ENCODE data around the gene EHMT2.
"Not testable (repeated sequence)": the region's sequence is repeated elsewhere in the genome, so short reads cannot be mapped to it uniquely, and the experiment has no call there.

Gene EHMT2

DNA sequence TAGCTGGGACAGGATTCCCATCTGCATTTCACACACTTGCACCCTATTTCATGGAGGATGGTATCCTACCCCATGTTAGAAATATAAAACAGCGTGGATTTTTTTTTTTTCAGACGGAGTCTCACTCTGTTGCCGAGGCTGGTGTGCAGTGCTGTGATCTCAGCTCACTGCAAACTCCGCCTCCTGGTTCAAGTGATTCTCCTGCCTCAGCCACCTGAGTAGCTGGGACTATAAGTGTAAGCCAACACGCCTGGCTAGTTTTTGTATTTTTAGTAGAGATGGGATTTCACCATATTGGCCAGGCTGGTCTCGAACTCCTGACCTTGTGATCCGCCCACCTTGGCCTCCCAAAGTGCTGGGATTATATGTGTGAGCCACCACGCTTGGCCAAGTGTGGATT, 39.7 kb downstream of the EHMT2 start:
- H3K9me3 Mint-ChIP-seq; ATAC-seq (replicated peaks; ENCODE audit: extremely low read depth, poor library complexity, severe bottlenecking); H3K4me3 Mint-ChIP-seq; H3K27me3 Mint-ChIP-seq; DNase-seq (ENCODE audit: low spot score in 2 of 2): not testable (repeated sequence)
- peaks cover 28% of the 10 kb centered on the region for H3K36me3 Mint-ChIP-seq (ENCODE audit: insufficient read depth)
- H3K4me1 Mint-ChIP-seq: peaks cover 17% of the 10 kb centered on the region
- peak overlapping the region; percentile 44 for H3K27ac Mint-ChIP-seq (ENCODE audit: low read depth)

DNA sequence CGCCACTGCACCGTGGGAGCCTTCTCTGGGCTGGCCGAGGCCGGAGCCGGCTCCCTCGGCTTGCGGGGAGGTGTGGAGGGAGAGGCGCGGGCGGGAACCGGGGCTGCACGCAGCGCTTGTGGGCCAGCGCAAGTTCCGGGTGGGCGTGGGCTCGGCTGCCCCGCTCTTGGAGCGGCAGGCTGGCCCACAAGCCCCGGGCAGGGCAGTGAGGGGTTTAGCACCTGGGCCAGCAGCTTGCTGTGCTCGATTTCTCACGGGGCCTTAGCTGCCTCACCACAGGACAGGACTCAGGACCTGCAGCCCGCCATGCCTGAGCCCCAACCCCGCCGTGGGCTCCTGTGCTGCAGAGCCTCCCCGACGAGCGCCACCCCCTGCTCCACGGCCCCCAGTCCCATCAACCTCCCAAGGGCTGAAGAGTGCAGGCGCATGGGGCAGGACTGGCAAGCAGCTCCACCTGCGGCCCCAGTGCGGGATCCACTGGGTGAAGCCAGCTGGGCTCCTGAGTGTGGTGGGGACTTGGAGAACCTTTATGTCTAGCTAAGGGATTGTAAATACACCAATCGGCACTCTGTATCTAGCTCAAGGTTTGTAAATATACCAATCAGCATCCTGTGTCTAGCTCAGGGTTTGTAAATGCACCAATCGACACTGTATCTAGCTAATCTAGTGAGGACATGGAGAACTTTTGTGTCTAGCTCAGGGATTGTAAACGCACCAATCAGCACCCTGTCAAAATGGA, 45.3 kb downstream of the EHMT2 start:
- H3K36me3 Mint-ChIP-seq (ENCODE audit: insufficient read depth): peaks cover 10% of the 10 kb centered on the region
- not testable (repeated sequence) for H3K27me3 Mint-ChIP-seq; H3K4me1 Mint-ChIP-seq; H3K4me3 Mint-ChIP-seq; H3K9me3 Mint-ChIP-seq; ATAC-seq (replicated peaks; ENCODE audit: extremely low read depth, poor library complexity, severe bottlenecking); DNase-seq (ENCODE audit: low spot score in 2 of 2)
- H3K27ac Mint-ChIP-seq (ENCODE audit: low read depth): peak overlapping the region; percentile 46

DNA sequence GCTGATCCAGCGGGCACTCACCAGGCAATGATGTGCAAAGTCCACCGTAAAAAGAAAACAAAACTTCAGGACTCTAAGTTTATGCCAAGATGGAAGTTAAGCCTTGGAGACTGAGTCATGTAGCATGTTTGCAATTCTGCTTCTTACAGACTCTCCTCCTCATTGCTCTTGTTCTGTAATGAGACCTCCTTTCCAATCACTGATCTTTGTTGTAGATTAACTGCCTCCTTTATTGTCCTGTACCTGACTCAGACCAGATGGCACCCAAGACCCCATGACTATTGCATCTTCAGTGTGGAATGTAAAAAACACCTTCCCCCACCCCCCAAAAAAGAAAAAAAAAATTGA, 46.0 kb downstream of the EHMT2 start:
- no peaks in the 10 kb centered on the region for H3K4me1 Mint-ChIP-seq
- H3K4me3 Mint-ChIP-seq: no peak overlapping the region
- H3K27me3 Mint-ChIP-seq: no peaks in the 10 kb centered on the region
- DNase-seq (ENCODE audit: low spot score in 2 of 2) (no peak), ATAC-seq (replicated peaks; ENCODE audit: extremely low read depth, poor library complexity, severe bottlenecking) (no peak)
- H3K9me3 Mint-ChIP-seq: no peaks in the 10 kb centered on the region
- H3K36me3 Mint-ChIP-seq (ENCODE audit: insufficient read depth): peaks cover 7% of the 10 kb centered on the region
- H3K27ac Mint-ChIP-seq (ENCODE audit: low read depth): peak overlapping the region; percentile 46

DNA sequence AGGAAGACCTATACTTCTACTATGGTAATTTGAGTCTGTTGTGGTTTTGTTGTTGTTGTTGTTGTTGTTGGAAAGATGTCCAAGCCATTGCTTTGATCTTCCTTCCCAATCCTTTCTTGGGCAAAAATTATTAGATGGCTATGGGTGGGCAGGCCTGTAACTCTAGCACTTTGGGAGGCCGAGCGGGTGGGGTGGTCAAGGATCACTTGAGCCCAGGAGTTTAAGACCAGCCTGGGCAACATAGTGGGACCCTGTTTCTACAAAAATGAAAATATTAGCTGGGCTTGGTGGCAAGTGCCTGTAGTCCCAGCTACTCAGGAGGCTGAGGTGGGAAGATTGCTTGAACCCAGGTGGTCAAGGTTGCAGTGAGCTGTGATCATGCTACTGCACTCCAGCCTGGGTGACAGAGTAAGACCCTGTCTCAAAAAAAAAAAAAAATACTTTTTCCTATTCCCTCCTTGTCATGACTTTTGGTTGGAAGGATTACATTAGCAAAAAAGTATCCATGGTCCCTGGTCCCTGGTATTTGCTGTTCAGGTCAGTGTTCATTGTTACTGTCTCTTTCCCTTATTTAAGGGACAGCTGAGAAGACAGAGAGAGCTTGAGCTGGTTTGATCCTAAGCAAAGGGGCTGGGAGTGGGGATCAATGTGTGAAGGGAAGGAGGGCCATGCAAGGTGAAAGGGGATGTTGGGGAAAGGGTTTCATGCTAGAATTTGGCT, 46.6 kb downstream of the EHMT2 start:
- no peak for DNase-seq (ENCODE audit: low spot score in 2 of 2)
- no peaks in the 10 kb centered on the region for H3K9me3 Mint-ChIP-seq
- peak overlapping the region; percentile 46 for H3K27ac Mint-ChIP-seq (ENCODE audit: low read depth)
- no peak overlapping the region for H3K4me3 Mint-ChIP-seq
- no peaks in the 10 kb centered on the region for H3K4me1 Mint-ChIP-seq
- no peak for ATAC-seq (replicated peaks; ENCODE audit: extremely low read depth, poor library complexity, severe bottlenecking)
- no peaks in the 10 kb centered on the region for H3K27me3 Mint-ChIP-seq
- H3K36me3 Mint-ChIP-seq (ENCODE audit: insufficient read depth): peaks cover 7% of the 10 kb centered on the region

DNA sequence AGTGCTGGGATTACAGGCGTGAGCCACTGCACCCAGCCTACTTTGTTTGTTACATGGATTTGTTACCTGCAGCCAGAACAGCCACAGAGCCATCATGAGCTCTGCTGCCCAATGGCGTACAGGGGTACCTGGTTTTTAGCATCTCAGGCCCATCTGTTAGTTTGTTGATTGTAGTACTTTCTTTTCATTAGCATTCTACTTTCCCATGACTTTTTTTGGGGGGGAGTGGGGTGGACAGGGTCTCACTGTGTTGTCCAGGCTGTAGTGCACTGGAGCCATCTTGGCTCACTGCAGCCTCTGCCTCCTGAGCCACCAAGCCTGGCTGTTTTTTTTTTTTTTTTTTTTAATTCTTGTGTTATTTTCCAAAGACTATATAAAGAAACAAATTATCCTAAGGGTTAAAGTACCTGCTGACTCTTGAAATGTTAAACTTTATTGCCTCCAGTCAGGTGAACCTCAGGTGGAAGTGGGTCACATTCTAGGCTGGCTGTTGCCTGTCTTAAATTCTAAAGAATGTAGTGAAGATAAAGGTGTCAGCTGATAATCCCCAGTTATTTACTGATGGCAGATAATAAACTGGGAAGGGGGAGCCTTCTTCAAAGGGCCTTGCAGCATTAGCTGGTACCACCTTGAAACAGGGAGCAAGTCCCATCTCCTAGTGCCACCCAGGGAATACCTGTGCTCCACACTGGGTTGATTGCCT, 50.1 kb downstream of the EHMT2 start:
- Mint-ChIP-seq H3K4me1 (no peaks in the 10 kb centered on the region), H3K4me3 (no peak overlapping the region), H3K9me3 (no peaks in the 10 kb centered on the region), H3K36me3 (ENCODE audit: insufficient read depth) (peaks cover 10% of the 10 kb centered on the region), H3K27ac (ENCODE audit: low read depth) (no peak overlapping the region), H3K27me3 (no peaks in the 10 kb centered on the region)
- no peak for DNase-seq (ENCODE audit: low spot score in 2 of 2)
- ATAC-seq (replicated peaks; ENCODE audit: extremely low read depth, poor library complexity, severe bottlenecking): no peak

DNA sequence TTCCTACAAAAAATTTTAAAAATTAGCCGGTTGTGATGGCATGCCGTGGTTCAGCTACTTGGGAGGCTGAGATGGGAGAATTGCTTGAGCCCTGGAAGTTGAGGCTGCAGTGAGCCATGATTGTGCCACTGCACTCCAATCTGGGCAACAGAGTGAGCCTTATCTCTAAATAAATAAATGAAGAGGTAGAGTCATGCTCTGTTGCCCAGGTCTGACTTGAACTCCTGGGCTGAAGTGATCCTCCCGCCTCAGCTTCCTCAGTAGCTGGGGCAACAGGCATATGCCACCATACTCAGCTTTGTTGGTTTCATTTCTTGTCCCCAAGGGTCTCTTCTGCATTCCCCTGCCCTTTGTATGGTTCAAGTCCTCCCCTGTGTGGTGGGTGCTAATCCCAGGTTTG, 53.0 kb downstream of the EHMT2 start:
- H3K4me3 Mint-ChIP-seq: no peak overlapping the region
- DNase-seq (ENCODE audit: low spot score in 2 of 2) (no peak), ATAC-seq (replicated peaks; ENCODE audit: extremely low read depth, poor library complexity, severe bottlenecking) (no peak)
- H3K9me3 Mint-ChIP-seq: no peaks in the 10 kb centered on the region
- no peaks in the 10 kb centered on the region for H3K4me1 Mint-ChIP-seq
- no peak overlapping the region for H3K27ac Mint-ChIP-seq (ENCODE audit: low read depth)
- peaks cover 26% of the 10 kb centered on the region for H3K36me3 Mint-ChIP-seq (ENCODE audit: insufficient read depth)
- H3K27me3 Mint-ChIP-seq: no peaks in the 10 kb centered on the region

DNA sequence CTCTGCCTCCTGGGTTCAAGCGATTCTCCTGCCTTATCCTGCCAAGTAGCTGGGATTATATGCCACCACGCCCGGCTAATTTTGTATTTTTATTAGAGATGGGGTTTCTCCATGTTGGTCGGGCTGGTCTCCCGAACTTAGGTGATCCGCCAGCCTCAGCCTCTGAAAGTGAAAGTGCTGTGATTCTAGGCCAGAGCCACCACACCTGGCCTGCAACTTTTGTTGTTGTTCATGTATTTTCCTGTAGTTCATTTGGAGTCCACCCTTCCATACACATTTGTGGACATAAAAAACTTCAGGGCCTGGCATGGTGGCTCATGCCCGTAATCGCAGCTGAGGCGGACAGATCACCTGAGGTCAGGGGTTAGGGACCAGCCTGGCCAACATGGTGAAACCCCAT, 55.4 kb downstream of the EHMT2 start:
- no peak overlapping the region for H3K27ac Mint-ChIP-seq (ENCODE audit: low read depth)
- H3K4me1 Mint-ChIP-seq: peaks cover 14% of the 10 kb centered on the region
- peaks cover 51% of the 10 kb centered on the region for H3K36me3 Mint-ChIP-seq (ENCODE audit: insufficient read depth)
- ATAC-seq (replicated peaks; ENCODE audit: extremely low read depth, poor library complexity, severe bottlenecking) (no peak), DNase-seq (ENCODE audit: low spot score in 2 of 2) (no peak)
- H3K9me3 Mint-ChIP-seq: no peaks in the 10 kb centered on the region
- H3K27me3 Mint-ChIP-seq: no peaks in the 10 kb centered on the region
- no peak overlapping the region for H3K4me3 Mint-ChIP-seq

DNA sequence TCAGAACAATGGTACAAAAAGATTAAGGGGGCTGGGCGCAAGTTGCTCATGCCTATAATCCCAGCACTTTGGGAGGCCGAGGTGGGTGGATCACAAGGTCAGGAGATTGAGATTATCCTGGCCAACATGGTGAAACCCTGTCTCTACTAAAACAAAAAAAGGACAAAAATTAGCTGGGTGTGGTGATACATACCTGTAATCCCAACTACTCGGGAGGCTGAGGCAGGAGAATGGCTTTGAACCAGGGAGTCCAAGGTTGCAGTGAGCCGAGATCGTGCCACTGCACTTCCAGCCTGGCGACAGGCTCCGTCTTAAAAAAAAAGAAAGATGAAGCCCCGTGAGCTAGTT, 57.7 kb downstream of the EHMT2 start:
- not testable (repeated sequence) for H3K27me3 Mint-ChIP-seq; DNase-seq (ENCODE audit: low spot score in 2 of 2); H3K27ac Mint-ChIP-seq (ENCODE audit: low read depth); H3K4me3 Mint-ChIP-seq; H3K9me3 Mint-ChIP-seq; ATAC-seq (replicated peaks; ENCODE audit: extremely low read depth, poor library complexity, severe bottlenecking)
- peaks cover 35% of the 10 kb centered on the region for H3K4me1 Mint-ChIP-seq
- H3K36me3 Mint-ChIP-seq (ENCODE audit: insufficient read depth): peaks cover 64% of the 10 kb centered on the region

DNA sequence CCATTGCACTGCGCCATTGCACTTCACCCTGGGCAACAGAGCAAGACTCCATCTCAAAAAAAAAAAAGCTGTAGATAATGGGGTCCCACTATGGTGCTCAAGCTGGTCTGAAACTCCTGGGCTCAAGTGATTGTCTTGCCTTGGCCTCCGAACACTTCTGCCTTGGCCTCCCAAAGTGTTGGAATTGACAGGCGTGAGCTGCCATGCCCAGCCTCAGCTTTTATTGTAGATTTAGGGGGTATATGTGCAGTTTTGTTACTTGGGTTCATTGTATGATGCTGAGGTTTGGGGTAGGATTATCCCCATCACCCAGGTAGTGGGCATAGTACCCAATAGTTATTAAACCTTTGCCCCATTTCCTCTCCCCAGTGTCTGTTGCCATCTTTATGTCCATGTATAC, 58.5 kb downstream of the EHMT2 start:
- Mint-ChIP-seq H3K4me1 (peaks cover 38% of the 10 kb centered on the region), H3K27ac (ENCODE audit: low read depth) (peak overlapping the region; percentile 99)
- no peak for ATAC-seq (replicated peaks; ENCODE audit: extremely low read depth, poor library complexity, severe bottlenecking)

DNA sequence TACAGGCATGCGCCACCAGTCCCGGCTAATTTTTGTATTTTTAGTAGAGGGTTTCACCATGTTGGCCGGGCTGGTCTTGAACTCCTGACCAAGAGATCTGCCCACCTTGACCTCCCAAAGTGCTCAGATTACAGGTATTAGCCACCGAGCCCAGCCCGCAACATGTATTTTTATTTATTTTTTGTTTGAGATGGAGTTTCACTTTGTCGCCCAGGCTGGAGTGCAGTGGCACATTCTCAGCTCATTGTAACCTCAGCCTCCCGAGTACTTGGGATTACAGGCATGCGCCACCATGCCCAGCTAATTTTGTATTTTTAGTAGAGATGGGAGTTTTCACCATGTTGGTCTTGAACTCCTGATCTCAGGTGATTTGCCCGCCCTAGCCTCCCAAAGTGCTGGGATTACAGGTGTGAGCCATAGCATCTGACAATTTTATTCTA, 59.4 kb downstream of the EHMT2 start:
- DNase-seq (ENCODE audit: low spot score in 2 of 2); H3K27me3 Mint-ChIP-seq; ATAC-seq (replicated peaks; ENCODE audit: extremely low read depth, poor library complexity, severe bottlenecking); H3K9me3 Mint-ChIP-seq: not testable (repeated sequence)
- peaks cover 38% of the 10 kb centered on the region for H3K4me1 Mint-ChIP-seq
- peak overlapping the region; percentile 99 for H3K27ac Mint-ChIP-seq (ENCODE audit: low read depth)
- peak overlapping the region; percentile 91 for H3K4me3 Mint-ChIP-seq
- H3K36me3 Mint-ChIP-seq (ENCODE audit: insufficient read depth): peaks cover 70% of the 10 kb centered on the region

More for the DNA sequence above, 58.5 kb downstream of the EHMT2 start:
- H3K4me3 Mint-ChIP-seq: peak overlapping the region; percentile 29
- no peaks in the 10 kb centered on the region for H3K9me3 Mint-ChIP-seq
- no peaks in the 10 kb centered on the region for H3K27me3 Mint-ChIP-seq
- H3K36me3 Mint-ChIP-seq (ENCODE audit: insufficient read depth): peaks cover 70% of the 10 kb centered on the region
- no peak for DNase-seq (ENCODE audit: low spot score in 2 of 2)

DNA sequence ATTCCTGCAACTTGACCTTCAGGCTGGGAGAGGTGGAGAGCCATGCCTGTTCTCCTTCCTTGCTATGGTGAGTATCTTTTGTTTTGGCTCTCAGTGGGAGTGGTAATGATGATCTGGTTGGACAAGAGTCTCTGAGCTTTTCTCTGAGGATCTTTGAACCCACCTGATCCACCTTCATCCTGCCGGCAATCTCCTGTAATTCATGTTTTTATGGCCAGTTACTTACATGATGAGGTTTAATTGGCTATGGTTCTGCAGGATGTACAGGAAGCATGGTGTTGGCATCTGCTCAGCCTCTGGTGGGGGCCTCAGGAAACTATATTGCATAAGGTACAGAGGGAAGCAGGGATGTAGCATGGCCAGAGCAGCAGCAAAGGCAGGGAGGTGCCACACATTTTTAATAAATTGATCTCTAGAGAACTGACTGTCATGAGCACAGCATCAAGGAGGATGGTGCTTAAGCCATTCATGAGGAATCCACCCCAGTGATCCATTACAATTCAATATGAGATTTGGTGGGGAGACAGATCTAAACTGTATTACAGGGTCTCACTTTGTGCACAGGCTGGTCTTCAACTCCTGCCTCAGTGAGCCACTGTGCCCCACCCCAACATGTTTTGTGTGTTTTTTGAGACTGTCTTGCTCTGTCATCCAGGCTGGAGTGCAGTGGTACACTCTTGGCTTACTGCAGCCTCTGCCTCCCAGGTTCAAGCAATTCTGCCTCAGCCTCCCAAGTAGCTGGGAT, 60.0 kb downstream of the EHMT2 start:
- peak overlapping the region; percentile 99 for H3K27ac Mint-ChIP-seq (ENCODE audit: low read depth)
- no peaks in the 10 kb centered on the region for H3K9me3 Mint-ChIP-seq
- ATAC-seq (replicated peaks; ENCODE audit: extremely low read depth, poor library complexity, severe bottlenecking): no peak
- H3K4me3 Mint-ChIP-seq: peak overlapping the region; percentile 91
- peaks cover 68% of the 10 kb centered on the region for H3K36me3 Mint-ChIP-seq (ENCODE audit: insufficient read depth)
- H3K4me1 Mint-ChIP-seq: peaks cover 38% of the 10 kb centered on the region
- no peak for DNase-seq (ENCODE audit: low spot score in 2 of 2)
- H3K27me3 Mint-ChIP-seq: no peaks in the 10 kb centered on the region
